HepG2 (cell line): ENCODE results near the gene ARTN. TPM values are rescaled to one million over a fixed set of nuclear protein-coding genes. Genes with fewer than 3 reads are reported as not detected.
A peak's percentile ranks its signal among the peaks of the same experiment; 100 is the strongest.

Experiments used
- CENPBD1 ChIP-seq: sonication (generic); formaldehyde crosslinking; IDR thresholded peaks from 2 replicates; pipeline ENCODE4 v1.8.0; 2022; ENCODE audit warnings: missing genetic modification reagents, low read depth, mild to moderate bottlenecking, borderline replicate concordance
- CHD4 ChIP-seq: fragments of 200-600 bp; sonication (generic); IDR thresholded peaks from 2 replicates; pipeline ENCODE4 v1.7.0; 2017; ENCODE audit warnings: mild to moderate bottlenecking, low read length, borderline replicate concordance
- CREB3 ChIP-seq: sonication (generic); formaldehyde crosslinking; IDR thresholded peaks from 2 replicates; pipeline ENCODE4 v1.5.0; 2020; ENCODE audit warnings: missing genetic modification reagents
- DNMT3B ChIP-seq: conservative IDR thresholded peaks from 2 replicates; pipeline ENCODE4 v1.6.1; 2016; ENCODE audit warnings: missing biosample characterization, control low read depth
- FOXK2 ChIP-seq: fragments of 450-650 bp; IDR thresholded peaks from 2 replicates; pipeline ENCODE4 v1.6.1; 2016
- FOXM1 ChIP-seq: sonication (generic); formaldehyde crosslinking; IDR thresholded peaks from 2 replicates; pipeline ENCODE4 v1.5.0; 2020; ENCODE audit warnings: missing genetic modification reagents
- GATAD2A ChIP-seq: IDR thresholded peaks from 2 replicates; pipeline ENCODE4 v1.6.1; 2016
- IKZF5 ChIP-seq: IDR thresholded peaks from 2 replicates; pipeline ENCODE4 v1.6.1; 2018; ENCODE audit warnings: missing genetic modification reagents, mild to moderate bottlenecking, missing compliant biosample characterization
- MED8 ChIP-seq: sonication (generic); formaldehyde crosslinking; IDR thresholded peaks from 2 replicates; pipeline ENCODE4 v1.8.1; 2023; ENCODE audit warnings: mild to moderate bottlenecking, missing genetic modification reagents; ENCODE audit not compliant: insufficient replicate concordance
- PAXIP1 ChIP-seq: sonication (generic); formaldehyde crosslinking; conservative IDR thresholded peaks from 2 replicates; pipeline ENCODE4 v1.4.0; 2020; ENCODE audit warnings: mild to moderate bottlenecking, missing genetic modification reagents, moderate library complexity
- POLR2G ChIP-seq: fragments of 200-400 bp; formaldehyde crosslinking; IDR thresholded peaks from 2 replicates; pipeline ENCODE4 v1.6.1; 2018; ENCODE audit warnings: mild to moderate bottlenecking, low read depth, low read length, moderate library complexity
- SIX1 ChIP-seq: sonication (generic); formaldehyde crosslinking; IDR thresholded peaks from 2 replicates; pipeline ENCODE4 v1.4.0; 2020; ENCODE audit warnings: missing genetic modification reagents, borderline replicate concordance
- SNAI1 ChIP-seq: sonication (generic); formaldehyde crosslinking; IDR thresholded peaks from 2 replicates; pipeline ENCODE4 v1.5.0; 2020; ENCODE audit warnings: mild to moderate bottlenecking, missing genetic modification reagents, borderline replicate concordance
- TCF7L2 ChIP-seq: IDR thresholded peaks from 2 replicates; pipeline ENCODE4 v1.6.1; 2011; ENCODE audit warnings: mild to moderate bottlenecking, low read depth, low read length, moderate library complexity
- ZBTB44 ChIP-seq: sonication (generic); formaldehyde crosslinking; IDR thresholded peaks from 2 replicates; pipeline ENCODE4 v1.4.0; 2020; ENCODE audit warnings: missing genetic modification reagents
- ZNF234 ChIP-seq: sonication (generic); formaldehyde crosslinking; conservative IDR thresholded peaks from 2 replicates; pipeline ENCODE4 v1.5.1; 2020; ENCODE audit warnings: mild to moderate bottlenecking, missing genetic modification reagents
- ZNF432 ChIP-seq: sonication (generic); formaldehyde crosslinking; IDR thresholded peaks from 2 replicates; pipeline ENCODE4 v1.5.0; 2020; ENCODE audit warnings: missing genetic modification reagents, mild to moderate bottlenecking, borderline replicate concordance
- ZNF556 ChIP-seq: sonication (generic); formaldehyde crosslinking; IDR thresholded peaks from 2 replicates; pipeline ENCODE4 v1.4.0; 2020; ENCODE audit warnings: mild to moderate bottlenecking, missing genetic modification reagents, borderline replicate concordance
- ZNF570 ChIP-seq: sonication (generic); formaldehyde crosslinking; IDR thresholded peaks from 2 replicates; pipeline ENCODE4 v1.4.0; 2020; ENCODE audit warnings: mild to moderate bottlenecking, missing genetic modification reagents, borderline replicate concordance
- ZNF616 ChIP-seq: sonication (generic); formaldehyde crosslinking; IDR thresholded peaks from 2 replicates; pipeline ENCODE4 v1.5.0; 2020; ENCODE audit warnings: low read depth, mild to moderate bottlenecking, missing genetic modification reagents
- polyA plus RNA-seq, 8 experiments: library from polyadenylated mRNA; depleted of rRNA in 3 of 8; stranded (reverse) in 7 of 8; unstranded in 1 of 8; fragments of >200 nt; fragmentation: Illumina TruSeq in 4 of 8; extraction: Trizol in 4 of 8; gene quantifications; 2 replicates each; pipeline versions ENCODE4 v1.2.1 to v1.2.3, GENCODE V29; 2011 to 2016; ENCODE audit warnings: low read depth in 4 of 8, missing spikeins in 1 of 8, mixed read lengths in 1 of 8; ENCODE audit not compliant: insufficient read depth in 1 of 8
- total RNA-seq, 5 experiments: library from RNA; depleted of rRNA; stranded (reverse); fragments of >200 nt; fragmentation: Illumina TruSeq; extraction: Trizol; gene quantifications; 2 replicates each; pipeline ENCODE4 v1.2.3, GENCODE V29; 2016; ENCODE audit warnings: low read depth in 1 of 5

ARTN gene
- total and polyA plus RNA-seq, 2 of the 13 experiments (the other 11 are each of a cell fraction or from before 2014, with no cell fraction given) = 0.11 to 0.62 TPM

- TF ChIP-seq MED8 (CRISPR knock-in tag) (peak; percentile 58), DNMT3B (CRISPR knock-in tag) (0 out of 2 replicates have a peak, but pooled peaks have one; percentile 24), FOXK2 (no peak), ZBTB44 (no peak), SIX1 (no peak), CREB3 (0 out of 2 replicates have a peak, but pooled peaks have one; percentile 48), ZNF616 (CRISPR knock-in tag) (0 out of 2 replicates have a peak, but pooled peaks have one; percentile 66), IKZF5 (CRISPR knock-in tag) (no peak; the same call in none of the 2 replicates), PAXIP1 (CRISPR knock-in tag) (peak; percentile 10; the same call in 1 of the 2 replicates), POLR2G (peak; percentile 70; the same call in 1 of the 2 replicates), TCF7L2 (no peak), ZNF556 (CRISPR knock-in tag) (peak; percentile 18; the same call in 1 of the 2 replicates), FOXM1 (CRISPR knock-in tag) (no peak), ZNF570 (CRISPR knock-in tag) (no peak), ZNF432 (CRISPR knock-in tag) (no peak; the same call in 1 of the 2 replicates), SNAI1 (CRISPR knock-in tag) (no peak), CENPBD1 (no peak), CHD4 (no peak), ZNF234 (CRISPR knock-in tag) (0 out of 2 replicates have a peak, but pooled peaks have one; percentile 74), GATAD2A (CRISPR knock-in tag) (0 out of 2 replicates have a peak, but pooled peaks have one; percentile 20)
Observed at GRCh38 chr1:43974443-43975248, 41.0 kb downstream of the ARTN start, which contains the start of gene ATP6V0B (continued).
